Endothelial cell of umbilical vein (primary cell): ENCODE measurements around the gene CLEC5A. TPM values are rescaled to one million over a fixed set of nuclear protein-coding genes. Genes with fewer than 3 reads are reported as not detected.

Experiments used
- BruUV-seq: library from RNA; stranded (reverse); fragments of 400-500 nt; replicated peaks from 2 replicates; lab custom pipeline; 2021; lab: Mats Ljungman, UMichigan
- CTCF ChIA-PET: fragments of 300-600, 350-600 bp; sonication (Branson Sonifier 250); formaldehyde crosslinking; loops from one replicate; lab custom pipeline; 2021; ENCODE audit warnings: antibody characterized with exemption, inconsistent platforms; lab: Charles Lee
- POLR2A ChIA-PET: fragments of 300-600, 350-600 bp; sonication (Branson Sonifier 250); formaldehyde crosslinking; loops from one replicate; lab custom pipeline; 2021; ENCODE audit warnings: antibody characterized with exemption, inconsistent platforms; lab: Charles Lee
- DNase-seq: peaks from one replicate; pipeline ENCODE4 v3.0.0-alpha.2; 2011; ENCODE audit warnings: low read depth, low spot score
- FAIRE-seq: peaks from 2 replicates; lab custom pipeline; 2011; peaks lifted over from hg19 to GRCh38; lab: Jason Lieb, UNC
- H2AFZ ChIP-seq: 2 replicates; pipeline ENCODE4 v1.6.0; 2012; ENCODE audit warnings: low read depth, low read length, control low read depth, inconsistent platforms
- H3K27ac ChIP-seq: 2 replicates; pipeline ENCODE4 v1.5.1; 2011; ENCODE audit warnings: low read depth, mild to moderate bottlenecking, control low read depth, low read length, moderate library complexity; ENCODE audit not compliant: insufficient read depth
- H3K27me3 ChIP-seq, 2 experiments: 2 replicates each; pipeline versions ENCODE4 v1.6.0 to v1.6.1; 2011; ENCODE audit warnings: low read length in 2 of 2, mixed read lengths in 1 of 2; ENCODE audit not compliant: control insufficient read depth in 2 of 2, insufficient read depth in 2 of 2
- H3K36me3 ChIP-seq, 2 experiments: 2 replicates in 1 of 2; 3 replicates in 1 of 2; pipeline ENCODE4 v1.5.1; 2011; ENCODE audit warnings: low read length in 2 of 2, mild to moderate bottlenecking in 1 of 2, moderate library complexity in 1 of 2; ENCODE audit not compliant: control insufficient read depth in 2 of 2, insufficient read depth in 2 of 2; ENCODE audit errors: extremely low read depth in 1 of 2
- H3K4me1 ChIP-seq: 3 replicates; pipeline ENCODE4 v1.5.1; 2011; ENCODE audit warnings: mild to moderate bottlenecking, low read length; ENCODE audit not compliant: control insufficient read depth, insufficient read depth; ENCODE audit errors: extremely low read depth
- H3K4me2 ChIP-seq: 2 replicates; pipeline ENCODE4 v1.6.1; 2011; ENCODE audit warnings: low read length, control low read depth, mixed read lengths; ENCODE audit not compliant: insufficient read depth
- H3K4me3 ChIP-seq, 3 experiments: fragments of 200-600 bp in 1 of 3; sonication (generic), shearing (Covaris generic) in 1 of 3; replicated peaks in 1 of 3; 2 replicates each; pipeline ENCODE4 v1.5.1; 2011 to 2016; ENCODE audit warnings: control low read depth in 3 of 3, low read length in 3 of 3, mild to moderate bottlenecking in 2 of 3, inconsistent platforms in 1 of 3, low read depth in 1 of 3, moderate library complexity in 1 of 3; ENCODE audit not compliant: insufficient read depth in 1 of 3
- H3K79me2 ChIP-seq: 2 replicates; pipeline ENCODE4 v1.6.0; 2012; ENCODE audit warnings: low read length, inconsistent platforms; ENCODE audit not compliant: control insufficient read depth, insufficient read depth
- H3K9ac ChIP-seq: replicated peaks from 2 replicates; pipeline ENCODE3; 2011; ENCODE audit warnings: low read length, control low read depth; ENCODE audit not compliant: insufficient read depth; ENCODE audit errors: extremely low read depth
- H3K9me1 ChIP-seq: replicated peaks from 3 replicates; pipeline ENCODE4 v1.6.0; 2011; ENCODE audit warnings: mild to moderate bottlenecking, low read length; ENCODE audit not compliant: control insufficient read depth, insufficient read depth; ENCODE audit errors: extremely low read depth
- H3K9me3 ChIP-seq: replicated peaks from 2 replicates; pipeline ENCODE4 v1.5.1; 2012; ENCODE audit warnings: low read length, inconsistent platforms; ENCODE audit not compliant: control insufficient read depth, insufficient read depth
- H4K20me1 ChIP-seq: replicated peaks from 2 replicates; pipeline ENCODE3; 2011; ENCODE audit warnings: mild to moderate bottlenecking, low read length; ENCODE audit not compliant: control insufficient read depth, insufficient read depth; ENCODE audit errors: extremely low read depth
- CTCF ChIP-seq, 2 donors: IDR thresholded peaks; 1 replicate in 1 of 2; 2 replicates in 1 of 2; pipeline ENCODE4 v1.5.1; 2011; ENCODE audit warnings: low read length in 2 of 2, mild to moderate bottlenecking in 2 of 2, moderate library complexity in 2 of 2, control low read depth in 1 of 2, inconsistent platforms in 1 of 2, low read depth in 1 of 2; ENCODE audit not compliant: insufficient read depth in 1 of 2; ENCODE audit errors: extremely low read depth in 1 of 2
- EZH2 ChIP-seq: IDR thresholded peaks from 2 replicates; pipeline ENCODE4 v1.6.1; 2012; ENCODE audit warnings: borderline replicate concordance, low read depth, mild to moderate bottlenecking, moderate library complexity, low read length, inconsistent platforms; ENCODE audit not compliant: severe bottlenecking
- FOS ChIP-seq: IDR thresholded peaks from 2 replicates; pipeline ENCODE4 v1.6.1; 2011; ENCODE audit warnings: mild to moderate bottlenecking, low read length, moderate library complexity, borderline replicate concordance; ENCODE audit not compliant: insufficient read depth
- GATA2 ChIP-seq: IDR thresholded peaks from 2 replicates; pipeline ENCODE4 v1.7.0; 2011; ENCODE audit warnings: low read depth, mild to moderate bottlenecking, moderate library complexity, mixed read lengths, low read length; ENCODE audit not compliant: insufficient read length, insufficient read depth
- JUN ChIP-seq: IDR thresholded peaks from 2 replicates; pipeline ENCODE4 v1.6.1; 2011; ENCODE audit warnings: borderline replicate concordance, low read depth; ENCODE audit not compliant: insufficient read length, insufficient read depth
- MAX ChIP-seq: IDR thresholded peaks from 2 replicates; pipeline ENCODE4 v1.6.1; 2011; ENCODE audit not compliant: insufficient read depth, insufficient read length
- MYC ChIP-seq: IDR thresholded peaks from one replicate; pipeline ENCODE4 v1.6.1; 2011; ENCODE audit warnings: mild to moderate bottlenecking, low read depth, low read length
- POLR2A ChIP-seq: IDR thresholded peaks from 2 replicates; pipeline ENCODE4 v1.6.1; 2012; ENCODE audit warnings: low read depth, mild to moderate bottlenecking, control low read depth, low read length
- POLR2AphosphoS5 ChIP-seq: IDR thresholded peaks from 2 replicates; pipeline ENCODE4 v1.6.1; 2012; ENCODE audit warnings: low read depth, mild to moderate bottlenecking, control low read depth, low read length, moderate library complexity; ENCODE audit not compliant: insufficient read depth
- dilution Hi-C: fragments of 300-500 bp; cut with MboI; formaldehyde crosslinking; loops from one replicate; pipeline ENCODE4 v1.15.0; 2019; ENCODE audit warnings: low sequenced_read_pairs; ENCODE audit not compliant: extremely low pct_ligation_motif_present
- intact Hi-C: fragments of 100-400 bp; cut with micrococcal nuclease; formaldehyde crosslinking; loops from one replicate; pipeline ENCODE4 v1.10.0; 2022
- polyA plus RNA-seq, 4 experiments: library from polyadenylated mRNA; depleted of rRNA in 3 of 4; stranded (reverse) in 3 of 4; unstranded in 1 of 4; fragments of >200 nt; gene quantifications; 2 replicates each; pipeline versions ENCODE4 v1.2.1 to v1.2.3, GENCODE V29; 2011 to 2012; ENCODE audit warnings: missing spikeins in 1 of 4
- total RNA-seq: library from RNA; stranded (reverse); gene quantifications from 2 replicates; pipeline ENCODE4 v1.2.3, GENCODE V29; 2021

The CLEC5A gene
- total and polyA plus RNA-seq, 2 donors (not counting 3 experiments of a cell fraction or from before 2014, with no cell fraction given), result not detected

- CTCF ChIA-PET, result no interaction called here
Observed at GRCh38 chr7:141915565-141915964, 31.2 kb downstream of the CLEC5A start.

GRCh38 chr7:141911391-141911790 is 35.4 kb downstream of the CLEC5A start:
- TF ChIP-seq GATA2, result no peak
- TF ChIP-seq FOS, result no peak
- no peak for TF ChIP-seq MYC
- TF ChIP-seq POLR2AphosphoS5, result no peak
- no peak for TF ChIP-seq EZH2
- no peak for TF ChIP-seq JUN
- TF ChIP-seq MAX, result no peak
- no peak for TF ChIP-seq POLR2A
- TF ChIP-seq CTCF (IDR thresholded peaks at IDR 0.05; ENCODE audit: extremely low read depth in 1 of 2, insufficient read depth in 1 of 2, low read depth in 1 of 2, low read length in 2 of 2), result no peak
- CTCF ChIA-PET, result no interaction called here
- H3K9me3 ChIP-seq, result no peaks in the 10 kb centered on the region
- FAIRE-seq (no peak), DNase-seq (no peak)
- POLR2A ChIA-PET, result no interaction called here
- H3K27me3 ChIP-seq, result no peaks in the 10 kb centered on the region
- no peak overlapping the region for H2AFZ ChIP-seq
- no peak overlapping the region for H3K27ac ChIP-seq
- no TSS peak for BruUV-seq
- H3K36me3 ChIP-seq, result no peaks in the 10 kb centered on the region
- intact Hi-C loops, result no loop called here
- dilution Hi-C loops, result no loop called here
- no peak overlapping the region for H3K9ac ChIP-seq
- H4K20me1 ChIP-seq, result no peaks in the 10 kb centered on the region
- H3K4me1 ChIP-seq, result no peaks in the 10 kb centered on the region
- H3K9me1 ChIP-seq, result no peaks in the 10 kb centered on the region
- H3K4me2 ChIP-seq, result no peak overlapping the region
- H3K4me3 ChIP-seq, result no peak overlapping the region
- H3K79me2 ChIP-seq, result no peaks in the 10 kb centered on the region

More at GRCh38 chr7:141915565-141915964, 31.2 kb downstream of the CLEC5A start:
- DNase-seq, result no peak
- Histone ChIP-seq H3K9me1 (no peaks in the 10 kb centered on the region), H3K4me3 (no peak overlapping the region), H3K27ac (no peak overlapping the region), H2AFZ (no peak overlapping the region), H3K79me2 (no peaks in the 10 kb centered on the region), H4K20me1 (no peaks in the 10 kb centered on the region), H3K27me3 (no peaks in the 10 kb centered on the region), H3K4me1 (no peaks in the 10 kb centered on the region), H3K9me3 (no peaks in the 10 kb centered on the region), H3K36me3 (no peaks in the 10 kb centered on the region), H3K9ac (no peak overlapping the region), H3K4me2 (no peak overlapping the region)
- TF ChIP-seq MAX (no peak), POLR2A (no peak)
- POLR2A ChIA-PET, result no interaction called here
- intact Hi-C loops (no loop called here), dilution Hi-C loops (no loop called here)
- FAIRE-seq, result no peak
- no TSS peak for BruUV-seq
